Neutrophil (primary cell): Measurements from ENCODE around the gene FAM20B.
"Not testable (repeated sequence)": the region's sequence is repeated elsewhere in the genome, so short reads cannot be mapped to it uniquely, and the experiment has no call there.

ENCODE experiments used
- H3K27ac ChIP-seq: fragments of 200-600 bp; sonication (generic); 2 replicates; pipeline ENCODE4 v1.5.1; 2016; ENCODE audit warnings: mild to moderate bottlenecking, moderate library complexity
- H3K27me3 ChIP-seq: fragments of 200-600 bp; sonication (generic); 2 replicates; pipeline ENCODE4 v1.6.0; 2016; ENCODE audit warnings: mild to moderate bottlenecking
- H3K36me3 ChIP-seq: fragments of 200-600 bp; sonication (generic); 2 replicates; pipeline ENCODE4 v1.5.1; 2017
- H3K4me1 ChIP-seq, 2 experiments: fragments of 200-600 bp in 1 of 2; sonication (generic) in 1 of 2; 1 replicate in 1 of 2; 2 replicates in 1 of 2; pipeline versions ENCODE4 v1.5.1 to v1.6.1; 2013 to 2016; ENCODE audit warnings: low read depth in 1 of 2, low read length in 1 of 2, mild to moderate bottlenecking in 1 of 2, moderate library complexity in 1 of 2; ENCODE audit not compliant: control insufficient read depth in 1 of 2, insufficient read depth in 1 of 2
- H3K4me3 ChIP-seq, 2 experiments: fragments of 200-600 bp in 1 of 2; sonication (generic) in 1 of 2; 1 replicate in 1 of 2; 2 replicates in 1 of 2; pipeline ENCODE4 v1.5.1; 2013 to 2016; ENCODE audit warnings: low read depth in 1 of 2, low read length in 1 of 2, mild to moderate bottlenecking in 1 of 2, moderate library complexity in 1 of 2
- H3K9me3 ChIP-seq: fragments of 200-600 bp; sonication (generic); 2 replicates; pipeline ENCODE4 v1.5.1; 2016
- CTCF ChIP-seq: fragments of 200-600 bp; sonication (generic); IDR thresholded peaks from 2 replicates; pipeline ENCODE4 v1.5.1; 2016; ENCODE audit warnings: antibody characterized with exemption

Gene FAM20B

GRCh38 chr1:179031855-179032513 is 6.3 kb downstream of the FAM20B start:
- Histone ChIP-seq H3K36me3 (no peaks in the 10 kb centered on the region), H3K27me3 (no peaks in the 10 kb centered on the region), H3K4me3 (no peak overlapping the region), H3K9me3 (no peaks in the 10 kb centered on the region), H3K4me1 (peaks cover under 1 to 2% of the 10 kb centered on the region in 2 experiments), H3K27ac (no peak overlapping the region)
- no peak for TF ChIP-seq CTCF

GRCh38 chr1:179034720-179035119 is 9.0 kb downstream of the FAM20B start:
- H3K27ac ChIP-seq = no peak overlapping the region
- H3K4me3 ChIP-seq = no peak overlapping the region
- no peaks in the 10 kb centered on the region for H3K36me3 ChIP-seq
- H3K4me1 ChIP-seq = no peaks in the 10 kb centered on the region
- no peak for TF ChIP-seq CTCF
- no peaks in the 10 kb centered on the region for H3K27me3 ChIP-seq
- H3K9me3 ChIP-seq = no peaks in the 10 kb centered on the region

GRCh38 chr1:179036844-179037465 is 11.3 kb downstream of the FAM20B start:
- Histone ChIP-seq H3K36me3 (no peaks in the 10 kb centered on the region), H3K4me1 (no peaks in the 10 kb centered on the region), H3K27me3 (no peaks in the 10 kb centered on the region), H3K4me3 (no peak overlapping the region), H3K9me3 (no peaks in the 10 kb centered on the region), H3K27ac (no peak overlapping the region)
- TF ChIP-seq CTCF = no peak

GRCh38 chr1:179038528-179039281 is 13.0 kb downstream of the FAM20B start:
- Histone ChIP-seq H3K36me3 (no peaks in the 10 kb centered on the region), H3K4me3 (no peak overlapping the region)
- TF ChIP-seq CTCF = no peak

GRCh38 chr1:179039502-179040174 is 13.9 kb downstream of the FAM20B start:
- H3K27me3 ChIP-seq, H3K4me1 ChIP-seq, H3K27ac ChIP-seq, H3K36me3 ChIP-seq, H3K9me3 ChIP-seq, H3K4me3 ChIP-seq: not testable (repeated sequence)

More at GRCh38 chr1:179038528-179039281, 13.0 kb downstream of the FAM20B start:
- Histone ChIP-seq H3K27ac (no peak overlapping the region), H3K27me3 (no peaks in the 10 kb centered on the region), H3K9me3 (no peaks in the 10 kb centered on the region), H3K4me1 (no peaks in the 10 kb centered on the region)

GRCh38 chr1:179040175-179040551 is 14.5 kb downstream of the FAM20B start:
- H3K36me3 ChIP-seq, H3K4me3 ChIP-seq, H3K27me3 ChIP-seq, H3K27ac ChIP-seq, H3K9me3 ChIP-seq, H3K4me1 ChIP-seq: not testable (repeated sequence)
